HG03039 (cell line): ENCODE data around the gene TNXB.
"Not testable (repeated sequence)": the region's sequence is repeated elsewhere in the genome, so short reads cannot be mapped to it uniquely, and the experiment has no call there.

Experiments
- ATAC-seq: cut with Tn5 transposase; IDR thresholded peaks from one replicate; pipeline ENCODE4 v1.9.1; 2021; ENCODE audit warnings: mild to moderate bottlenecking, moderate library complexity; ENCODE audit not compliant: unreplicated experiment

The TNXB gene

DNA sequence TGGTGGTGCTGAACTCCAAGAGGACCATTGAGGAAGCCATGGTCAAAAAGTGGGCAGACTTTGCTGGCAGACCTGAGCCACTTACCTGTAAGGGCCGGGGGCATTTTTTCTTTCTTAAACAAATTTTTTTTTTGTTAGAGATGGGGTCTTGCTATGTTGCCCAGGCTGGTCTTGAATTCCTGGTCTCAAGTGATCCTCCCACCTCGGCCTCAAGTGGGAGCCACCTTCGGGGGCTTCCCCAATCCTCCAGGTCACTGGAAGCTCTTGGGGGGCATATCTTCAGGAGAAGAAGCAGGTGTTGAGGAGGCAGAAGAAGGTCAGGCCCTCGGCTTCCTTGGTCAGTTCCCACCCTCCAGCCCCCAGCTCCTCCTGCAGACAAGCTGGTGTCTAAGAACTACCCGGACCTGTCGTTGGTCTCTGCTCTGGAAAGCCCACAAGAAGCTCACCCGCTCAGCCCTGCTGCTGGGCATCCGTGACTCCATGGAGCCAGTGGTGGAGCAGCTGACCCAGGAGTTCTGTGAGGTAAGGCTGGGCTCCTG, 103.1 kb downstream of the TNXB start:
- ATAC-seq, result not testable (repeated sequence)

DNA sequence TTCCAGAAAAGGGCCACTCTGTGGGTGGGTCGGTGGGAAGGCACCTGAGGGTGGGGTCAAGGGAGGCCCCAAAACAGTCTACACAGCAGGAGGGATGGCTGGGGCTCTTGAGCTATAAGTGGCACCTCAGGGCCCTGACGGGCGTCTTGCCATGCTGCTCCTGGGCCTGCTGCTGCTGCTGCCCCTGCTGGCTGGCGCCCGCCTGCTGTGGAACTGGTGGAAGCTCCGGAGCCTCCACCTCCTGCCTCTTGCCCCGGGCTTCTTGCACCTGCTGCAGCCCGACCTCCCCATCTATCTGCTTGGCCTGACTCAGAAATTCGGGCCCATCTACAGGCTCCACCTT, 103.6 kb downstream of the TNXB start:
- not testable (repeated sequence) for ATAC-seq

- ATAC-seq, result not testable (repeated sequence)
Measured at GRCh38 chr6:32004864-32005537, 104.1 kb downstream of the TNXB start.

DNA sequence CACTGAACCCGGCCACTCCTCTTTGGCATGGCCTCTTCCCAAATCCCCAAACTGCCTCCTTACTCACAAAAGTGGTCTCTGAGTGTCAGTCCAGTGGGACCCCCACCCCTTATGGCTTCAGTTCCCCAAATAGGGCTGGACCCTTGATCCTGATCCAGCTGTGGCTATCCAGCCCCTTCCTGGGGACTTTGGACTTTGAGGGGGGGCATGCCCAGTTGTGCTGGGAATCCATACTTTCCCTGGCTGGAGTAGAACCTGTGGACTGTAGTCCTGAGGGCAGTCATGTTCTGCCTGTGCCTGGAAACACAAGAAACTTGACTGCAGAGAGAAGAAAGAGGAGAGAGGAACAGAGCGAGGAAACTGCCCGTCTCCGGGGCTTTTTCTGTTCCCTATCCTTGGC, 104.7 kb downstream of the TNXB start:
- ATAC-seq, result not testable (repeated sequence)

DNA sequence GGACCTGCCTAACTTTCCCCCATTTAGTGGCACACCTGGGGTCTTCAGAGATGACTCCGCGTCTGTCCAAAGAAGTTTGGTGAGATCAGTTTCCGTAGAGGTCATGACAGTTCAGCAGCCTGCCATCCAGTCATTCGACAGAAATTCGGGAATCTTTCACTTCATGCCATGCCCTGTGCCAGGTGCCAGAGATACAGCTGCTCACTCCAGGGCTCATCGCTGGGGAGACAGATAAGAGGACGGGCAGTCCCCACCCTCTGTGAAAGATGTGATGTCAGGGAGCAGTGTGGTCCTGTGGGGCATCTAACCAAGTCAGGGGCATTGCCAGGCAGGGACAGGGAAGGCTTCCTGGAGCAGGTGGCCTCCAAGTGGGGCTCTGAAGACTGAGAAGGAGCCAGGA, 105.8 kb downstream of the TNXB start:
- not testable (repeated sequence) for ATAC-seq

- not testable (repeated sequence) for ATAC-seq
Measured at GRCh38 chr6:32002546-32003268, 106.4 kb downstream of the TNXB start.

GRCh38 chr6:31996385-31996784, 112.8 kb downstream of the TNXB start:
- ATAC-seq, result not testable (repeated sequence)

DNA sequence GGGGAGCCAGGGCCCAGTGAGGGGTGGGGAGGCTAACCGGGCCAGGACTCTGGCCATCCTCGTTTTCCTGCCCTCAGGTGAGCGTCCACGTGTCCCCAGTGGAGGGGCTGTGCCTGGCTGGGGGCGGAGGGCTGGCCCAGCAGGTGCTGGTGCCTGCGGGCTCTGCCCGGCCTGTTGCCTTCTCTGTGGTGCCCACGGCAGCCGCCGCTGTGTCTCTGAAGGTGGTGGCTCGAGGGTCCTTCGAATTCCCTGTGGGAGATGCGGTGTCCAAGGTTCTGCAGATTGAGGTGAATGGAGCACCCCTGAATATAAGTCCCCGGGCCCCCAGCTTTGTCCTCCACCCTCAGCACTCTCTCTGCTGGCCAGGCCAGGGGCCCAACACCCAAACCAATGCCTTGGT, 114.7 kb downstream of the TNXB start:
- ATAC-seq, result not testable (repeated sequence)
